Astrocyte of the spinal cord (primary cell): ENCODE data around the gene CCNQ.

Experiments used
- DNase-seq: peaks from one replicate; pipeline ENCODE4 v3.0.0; 2011; ENCODE audit warnings: low read depth, low spot score
- H3K4me3 ChIP-seq: 2 replicates; pipeline ENCODE4 v1.5.1; 2011; ENCODE audit warnings: low read depth, mild to moderate bottlenecking, low read length, moderate library complexity
- in situ Hi-C: cut with HindIII; loops from 2 replicates; pipeline ENCODE4 v1.10.0; 2017; ENCODE audit warnings: low sequenced_read_pairs
- TF ChIP-seq, protein P1 (sequence below): IDR thresholded peaks from 2 replicates; pipeline ENCODE4 v1.5.1; 2012; ENCODE audit warnings: low read depth, mild to moderate bottlenecking, low read length, inconsistent platforms

Gene CCNQ

GRCh38 chrX:153592091-153592833, 6.7 kb downstream of the CCNQ start:
- no peak overlapping the region for H3K4me3 ChIP-seq
- in situ Hi-C loops: no loop called here
- TF ChIP-seq, protein P1, sequence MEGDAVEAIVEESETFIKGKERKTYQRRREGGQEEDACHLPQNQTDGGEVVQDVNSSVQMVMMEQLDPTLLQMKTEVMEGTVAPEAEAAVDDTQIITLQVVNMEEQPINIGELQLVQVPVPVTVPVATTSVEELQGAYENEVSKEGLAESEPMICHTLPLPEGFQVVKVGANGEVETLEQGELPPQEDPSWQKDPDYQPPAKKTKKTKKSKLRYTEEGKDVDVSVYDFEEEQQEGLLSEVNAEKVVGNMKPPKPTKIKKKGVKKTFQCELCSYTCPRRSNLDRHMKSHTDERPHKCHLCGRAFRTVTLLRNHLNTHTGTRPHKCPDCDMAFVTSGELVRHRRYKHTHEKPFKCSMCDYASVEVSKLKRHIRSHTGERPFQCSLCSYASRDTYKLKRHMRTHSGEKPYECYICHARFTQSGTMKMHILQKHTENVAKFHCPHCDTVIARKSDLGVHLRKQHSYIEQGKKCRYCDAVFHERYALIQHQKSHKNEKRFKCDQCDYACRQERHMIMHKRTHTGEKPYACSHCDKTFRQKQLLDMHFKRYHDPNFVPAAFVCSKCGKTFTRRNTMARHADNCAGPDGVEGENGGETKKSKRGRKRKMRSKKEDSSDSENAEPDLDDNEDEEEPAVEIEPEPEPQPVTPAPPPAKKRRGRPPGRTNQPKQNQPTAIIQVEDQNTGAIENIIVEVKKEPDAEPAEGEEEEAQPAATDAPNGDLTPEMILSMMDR: no peak
- DNase-seq: no peak

DNA sequence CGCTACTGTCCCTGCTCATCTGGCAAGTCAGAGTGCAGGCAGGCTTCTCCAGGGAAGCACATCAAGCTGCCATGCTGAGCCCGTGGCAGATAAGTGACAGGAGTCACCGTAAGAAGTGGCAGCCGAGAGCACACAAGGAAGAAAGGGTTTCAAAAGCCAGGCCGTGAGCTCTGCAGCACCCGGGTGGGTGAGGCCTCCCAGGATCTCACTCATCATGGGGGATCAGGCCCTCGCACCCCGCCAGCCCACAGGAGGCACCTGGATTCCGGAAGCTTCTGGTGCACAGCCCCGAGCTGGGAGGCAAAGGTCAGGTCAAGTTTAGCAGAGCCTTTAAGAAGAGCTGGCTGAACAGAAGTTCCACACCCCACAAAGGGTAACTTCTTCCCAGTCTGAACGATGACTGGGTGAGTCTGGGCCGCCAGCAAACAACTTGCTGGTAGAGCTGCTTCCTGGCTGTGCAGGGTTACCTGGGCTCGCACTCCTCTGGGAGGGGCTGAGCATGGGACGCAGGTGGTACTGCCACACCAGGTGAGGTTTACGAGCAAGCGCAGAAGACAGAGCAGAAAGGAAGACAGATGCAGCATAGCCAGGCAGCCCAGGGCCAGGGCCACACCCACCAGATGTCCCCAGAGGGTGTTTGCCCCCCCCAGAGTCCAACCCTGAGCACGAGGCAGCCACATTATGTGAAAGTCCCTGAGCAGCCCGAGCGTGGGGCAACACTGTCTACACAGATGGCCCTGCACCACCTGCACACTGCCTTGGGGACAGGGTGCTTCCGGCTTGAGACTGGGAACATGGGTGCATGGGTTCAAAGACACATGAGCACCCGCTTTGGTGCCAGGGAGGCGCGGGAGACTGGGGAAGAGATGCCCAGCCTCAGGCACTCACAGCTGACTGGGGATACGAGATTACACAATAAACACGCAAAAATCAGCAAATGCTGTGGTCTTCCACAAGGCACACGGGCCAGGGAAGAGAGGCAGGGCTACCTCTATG, 7.7 kb downstream of the CCNQ start:
- in situ Hi-C loops: no loop called here
- no peak overlapping the region for H3K4me3 ChIP-seq
- TF ChIP-seq, protein P1: no peak
- no peak for DNase-seq

DNA sequence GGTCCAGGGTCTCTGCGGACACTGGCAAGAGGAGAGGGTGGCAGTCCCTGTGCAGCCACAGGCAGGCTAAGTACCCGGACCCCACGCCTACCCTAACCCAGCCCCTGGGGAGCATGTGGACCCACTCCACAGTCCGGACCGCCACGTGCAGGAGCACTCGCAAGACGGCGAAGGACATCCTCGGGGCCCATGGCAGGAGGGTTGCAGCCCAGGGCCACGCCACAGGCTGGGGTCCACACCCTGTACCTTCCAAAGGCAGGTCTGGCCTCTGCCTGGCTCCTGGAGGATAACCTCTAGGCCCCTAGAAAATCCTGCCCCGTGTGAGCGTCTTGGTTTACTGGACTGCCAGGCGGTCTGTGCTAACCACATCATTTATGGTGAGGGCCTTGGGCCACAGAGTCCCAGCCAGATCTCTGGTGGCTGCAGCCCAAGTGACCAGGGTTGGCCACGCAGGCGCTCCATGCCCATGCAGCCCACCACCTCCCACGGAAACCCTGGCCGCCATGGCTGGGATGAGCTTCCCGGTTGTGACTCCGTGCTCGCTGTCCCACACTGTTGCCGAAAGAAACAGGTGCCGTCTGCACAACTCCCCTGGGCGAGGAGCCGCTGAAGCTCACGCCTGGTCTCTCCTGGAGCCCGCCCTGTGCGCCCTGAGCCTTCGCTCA, 10.0 kb downstream of the CCNQ start:
- no peak for DNase-seq
- TF ChIP-seq, protein P1: no peak
- H3K4me3 ChIP-seq: no peak overlapping the region
- in situ Hi-C loops: no loop called here

- in situ Hi-C loops: no loop called here
- TF ChIP-seq, protein P1: no peak
- no peak overlapping the region for H3K4me3 ChIP-seq
- no peak for DNase-seq
Observed at GRCh38 chrX:153588021-153588781, 10.7 kb downstream of the CCNQ start.

- no peak overlapping the region for H3K4me3 ChIP-seq
- TF ChIP-seq, protein P1: no peak
- in situ Hi-C loops: no loop called here
- no peak for DNase-seq
Observed at GRCh38 chrX:153587342-153587741, 11.6 kb downstream of the CCNQ start.

GRCh38 chrX:153585827-153586226, 13.1 kb downstream of the CCNQ start:
- H3K4me3 ChIP-seq: no peak overlapping the region
- TF ChIP-seq, protein P1: no peak
- no peak for DNase-seq
- in situ Hi-C loops: no loop called here
